ENCODE data around the gene RASSF10. TPM values are rescaled to one million over a fixed set of nuclear protein-coding genes. Genes with fewer than 3 reads are reported as not detected.

RASSF10 gene
- total RNA-seq, 1 experiment from 2014 or later, result 3.2 TPM

GRCh38 chr11:12989428-12990161 is 19.5 kb upstream of the RASSF10 start:
- Mint-ChIP-seq H3K27me3 (ENCODE audit: low read depth) (no peaks in the 10 kb centered on the region), H3K36me3 (no peaks in the 10 kb centered on the region), H3K4me1 (peaks cover 4% of the 10 kb centered on the region; the same call in 1 of the 2 replicates), H3K27ac (no peak overlapping the region), H3K9me3 (peaks cover 8% of the 10 kb centered on the region), H3K4me3 (no peak overlapping the region)
- ChIA-PET CTCF (interaction anchor here (1.4 kb wide), 1 partner anchor 75 kb away, joined by 3 read pairs; no protein-coding TSS in a partner anchor), POLR2A (no interaction called here)
- ATAC-seq, result no peak
- DNase-seq (ENCODE audit: low spot score), result no peak
- TF ChIP-seq ARID4B (CRISPR knock-in tag; IDR thresholded peaks at IDR 0.05; ENCODE audit: borderline replicate concordance) (no peak), E2F5 (CRISPR knock-in tag; IDR thresholded peaks at IDR 0.05) (no peak), EMX1 (CRISPR knock-in tag; IDR thresholded peaks at IDR 0.05) (no peak), USF1 (CRISPR knock-in tag; IDR thresholded peaks at IDR 0.05) (no peak), TP53 (CRISPR knock-in tag; IDR thresholded peaks at IDR 0.05) (no peak), GRHL2 (CRISPR knock-in tag; IDR thresholded peaks at IDR 0.05; ENCODE audit: insufficient replicate concordance, severe bottlenecking) (no peak), ZBTB21 (CRISPR knock-in tag; IDR thresholded peaks at IDR 0.05; ENCODE audit: borderline replicate concordance) (no peak), ATF2 (CRISPR knock-in tag; IDR thresholded peaks at IDR 0.05; ENCODE audit: borderline replicate concordance, low read depth) (no peak), PREB (CRISPR knock-in tag; IDR thresholded peaks at IDR 0.05; ENCODE audit: borderline replicate concordance) (no peak), ATF1 (CRISPR knock-in tag; IDR thresholded peaks at IDR 0.05) (no peak), ZNF425 (CRISPR knock-in tag; conservative IDR thresholded peaks at IDR 0.05) (no peak), FOXJ3 (CRISPR knock-in tag; IDR thresholded peaks at IDR 0.05; ENCODE audit: borderline replicate concordance) (no peak), JUN (CRISPR knock-in tag; IDR thresholded peaks at IDR 0.05) (no peak), RELA (CRISPR knock-in tag; IDR thresholded peaks at IDR 0.05; ENCODE audit: borderline replicate concordance) (no peak), TCF7 (CRISPR knock-in tag; IDR thresholded peaks at IDR 0.05; ENCODE audit: low read depth) (no peak), ETV6 (CRISPR knock-in tag; IDR thresholded peaks at IDR 0.05) (no peak), ELF4 (CRISPR knock-in tag; IDR thresholded peaks at IDR 0.05; ENCODE audit: low read depth) (no peak)
